Activated T-helper 1 cell treated with anti-CD3 and anti-CD28 coated beads, Interleukin-2, amount 50 U/mL, for 16 hours (primary cell): ENCODE measurements around the gene ARHGAP33.
"Not testable (repeated sequence)": the region's sequence is repeated elsewhere in the genome, so short reads cannot be mapped to it uniquely, and the experiment has no call there.

Source experiments
- DNase-seq, 2 donors: peaks; one replicate each; pipeline ENCODE4 v3.0.0-alpha.2; 2020; ENCODE audit warnings: low read depth in 1 of 2, low spot score in 1 of 2

The ARHGAP33 gene

GRCh38 chr19:35790981-35791813 lies 15.8 kb downstream of the ARHGAP33 start:
- no peak for DNase-seq

GRCh38 chr19:35791814-35792279 lies 16.5 kb downstream of the ARHGAP33 start:
- DNase-seq: no peak

- DNase-seq: no peak
Measured at GRCh38 chr19:35792312-35792711, 16.9 kb downstream of the ARHGAP33 start.

DNA sequence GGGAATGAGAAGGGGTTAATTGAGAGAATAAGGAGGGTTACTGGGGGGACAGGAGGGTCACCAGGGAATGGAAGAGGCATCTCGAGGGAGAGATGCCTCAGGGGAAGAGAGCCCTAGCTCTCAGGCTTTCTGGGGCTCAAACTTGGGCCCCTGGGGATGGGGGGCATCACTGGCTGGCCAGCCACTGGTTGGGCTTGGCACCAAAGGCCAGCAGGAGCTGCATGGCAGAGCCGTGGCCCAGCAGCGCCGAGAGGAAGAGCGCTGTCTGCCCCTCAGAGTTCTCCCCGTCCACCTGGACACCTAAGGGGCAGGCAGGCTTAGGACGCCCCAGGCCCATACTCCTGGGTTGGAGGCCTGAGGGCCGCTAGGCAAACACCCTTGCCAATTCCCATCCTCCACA lies 17.5 kb downstream of the ARHGAP33 start:
- no peak for DNase-seq

GRCh38 chr19:35793381-35794165 lies 18.2 kb downstream of the ARHGAP33 start:
- no peak for DNase-seq

- not testable (repeated sequence) for DNase-seq
Measured at GRCh38 chr19:35795564-35795963, 20.2 kb downstream of the ARHGAP33 start.

DNA sequence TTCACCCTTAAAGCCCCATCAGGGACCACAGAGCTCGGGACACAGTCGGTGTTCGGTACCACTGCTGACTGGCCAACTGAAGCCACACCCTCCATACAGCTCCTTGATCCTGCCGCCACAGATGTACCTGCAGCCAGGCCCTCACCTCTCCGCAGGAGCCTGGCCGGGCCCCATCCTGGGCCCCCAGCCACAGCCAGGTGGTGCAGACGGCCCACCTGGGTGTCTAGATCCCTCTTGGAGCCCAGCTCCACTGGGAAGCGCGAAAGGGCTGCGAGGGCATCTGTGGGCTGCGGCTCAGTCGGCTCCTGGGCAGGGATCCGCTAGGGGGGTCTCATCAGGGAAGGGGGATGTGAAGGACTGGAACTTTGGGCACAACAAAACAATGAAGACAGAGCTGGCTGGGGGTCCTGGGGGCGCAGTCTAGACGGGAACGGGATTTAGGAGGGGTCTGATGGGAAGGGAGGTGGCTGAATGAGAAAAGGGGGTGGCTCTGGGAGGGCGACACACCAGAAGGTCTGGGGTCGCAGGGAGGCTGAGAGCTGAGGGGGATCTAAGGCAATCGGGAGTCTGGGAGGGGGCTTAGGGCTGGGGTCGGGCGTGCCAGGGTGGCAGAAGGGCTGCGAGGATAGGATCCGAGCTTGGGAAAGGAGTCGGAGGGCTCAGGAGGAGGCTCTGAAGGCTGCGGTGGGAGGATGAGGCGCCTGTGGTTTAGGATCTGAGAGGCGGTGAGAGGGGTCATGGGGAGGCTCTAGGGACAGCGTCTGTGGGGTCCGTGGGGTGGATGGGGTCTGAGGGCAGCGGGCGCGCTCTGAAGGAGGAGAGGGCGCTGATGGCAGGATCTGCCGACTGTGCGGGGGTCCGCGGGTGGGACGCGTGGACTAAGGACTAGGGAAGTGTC lies 21.5 kb downstream of the ARHGAP33 start:
- DNase-seq: no peak

- no peak for DNase-seq
Measured at GRCh38 chr19:35797663-35798062, 22.3 kb downstream of the ARHGAP33 start.

GRCh38 chr19:35801828-35802227 lies 26.5 kb downstream of the ARHGAP33 start:
- DNase-seq: no peak

DNA sequence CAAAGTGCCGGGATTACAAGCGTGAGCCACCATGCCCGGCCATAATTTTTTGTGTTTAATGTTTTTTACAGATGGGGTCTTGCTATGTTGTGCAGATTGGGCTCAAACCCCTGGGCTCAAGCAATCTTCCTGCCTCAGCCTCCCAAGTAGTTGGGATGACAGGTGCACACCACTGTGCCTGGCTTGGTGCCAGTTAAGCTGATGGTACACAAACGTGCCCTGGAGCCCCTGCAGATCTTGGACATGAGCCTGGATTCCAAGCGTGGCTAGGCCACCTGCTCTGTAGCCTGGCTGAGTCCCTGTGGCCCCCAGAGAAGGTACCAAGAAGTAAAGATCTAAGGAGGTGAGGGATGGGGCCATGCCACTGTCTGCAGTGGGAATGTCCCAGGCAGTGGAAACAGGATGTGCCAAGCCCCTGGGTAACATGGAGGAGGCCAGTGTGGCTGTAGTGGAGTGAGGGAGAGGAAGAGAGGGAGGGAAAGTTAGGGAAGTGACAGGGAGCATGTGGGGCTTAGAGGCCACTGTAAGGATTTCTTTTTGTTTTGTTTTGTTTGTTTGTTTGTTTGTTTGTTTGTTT lies 30.2 kb downstream of the ARHGAP33 start:
- DNase-seq: no peak

- no peak for DNase-seq
Measured at GRCh38 chr19:35806597-35806996, 31.2 kb downstream of the ARHGAP33 start.

GRCh38 chr19:35807633-35808032 lies 32.3 kb downstream of the ARHGAP33 start:
- DNase-seq: no peak

GRCh38 chr19:35811317-35812219 lies 36.2 kb downstream of the ARHGAP33 start:
- DNase-seq: no peak

DNA sequence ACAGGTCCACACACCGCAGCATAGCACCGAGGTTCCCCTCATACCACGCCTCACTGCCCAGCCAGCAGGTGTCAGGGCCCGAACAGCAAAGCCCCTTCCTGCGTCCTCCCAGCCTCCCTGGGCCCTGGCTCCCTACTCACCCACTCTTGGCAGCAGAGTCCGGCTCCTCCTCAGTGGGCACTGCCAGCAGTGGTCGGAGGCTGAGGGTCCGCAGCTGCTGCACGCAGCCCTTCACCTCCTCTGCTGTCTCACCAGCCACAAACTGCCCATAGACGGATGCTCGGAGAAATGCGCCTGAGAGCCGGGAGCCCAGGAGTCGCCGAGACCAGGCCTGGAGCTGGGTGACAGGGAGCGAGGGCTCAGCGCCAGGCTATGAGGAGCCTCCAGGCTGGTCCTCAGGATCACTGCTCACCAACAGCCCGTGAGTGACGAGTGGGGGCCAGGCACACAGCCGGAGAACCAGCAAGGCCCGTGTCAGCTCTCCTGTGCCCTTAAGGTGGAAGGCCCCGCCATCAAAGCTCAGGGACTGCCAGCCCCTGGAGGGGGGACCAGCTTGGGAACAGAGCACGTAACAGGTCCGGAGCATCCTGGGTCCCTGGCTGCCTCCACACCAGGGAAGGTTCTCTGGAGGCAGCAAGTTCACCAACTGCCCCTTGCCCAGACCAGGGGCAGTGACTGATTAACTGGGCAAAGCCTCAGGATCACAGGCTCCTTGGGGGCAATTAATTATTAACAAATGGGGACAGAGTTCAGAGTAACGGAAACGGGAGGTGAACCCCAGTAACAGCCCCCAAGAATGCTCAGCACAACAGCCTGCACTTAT lies 37.1 kb downstream of the ARHGAP33 start, which contains the start of gene PRODH2:
Gene PRODH2 (minus strand): TSS at position 626 of the 823 bp plus-strand sequence. CDS start 40 bp downstream, at position 586.
- no peak for DNase-seq

DNA sequence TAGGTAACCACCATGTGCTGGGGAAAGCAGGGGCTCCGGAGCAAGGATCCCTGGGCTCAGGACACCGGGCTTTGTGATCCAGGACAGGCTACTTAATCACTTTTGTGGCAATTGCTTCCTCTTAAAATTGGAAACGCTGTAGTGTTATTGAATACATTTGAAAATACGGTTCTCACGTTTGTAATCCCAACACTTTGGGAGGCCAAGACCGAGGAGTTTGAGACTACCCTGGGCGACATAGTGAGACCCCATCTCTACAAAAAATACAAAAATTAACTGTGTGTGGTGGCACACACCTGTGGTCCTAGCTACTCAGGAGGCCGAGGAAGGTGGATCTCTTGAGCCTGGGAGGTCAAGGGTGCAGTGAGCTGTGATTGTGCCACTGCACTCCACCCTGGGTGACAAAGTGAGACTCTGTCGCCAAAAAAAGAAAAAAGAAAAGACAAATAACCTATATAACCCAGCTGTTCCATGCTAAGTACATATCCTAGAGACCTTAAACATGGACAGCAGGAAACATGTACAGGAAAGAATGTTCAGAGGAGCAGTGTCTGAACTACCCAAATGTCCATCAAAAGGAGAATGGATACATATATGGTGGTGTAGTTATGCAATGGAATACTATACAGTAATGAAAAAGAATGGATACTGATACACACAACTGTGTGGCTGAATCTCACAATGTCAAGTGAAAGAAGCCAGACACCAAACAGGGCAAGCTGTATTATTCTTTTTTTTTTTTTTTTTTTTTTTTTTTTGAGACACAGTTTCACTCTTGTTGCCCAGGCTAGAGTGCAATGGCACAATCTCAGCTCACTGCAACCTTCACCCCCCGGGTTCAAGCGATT lies 37.9 kb downstream of the ARHGAP33 start:
- DNase-seq: no peak

DNA sequence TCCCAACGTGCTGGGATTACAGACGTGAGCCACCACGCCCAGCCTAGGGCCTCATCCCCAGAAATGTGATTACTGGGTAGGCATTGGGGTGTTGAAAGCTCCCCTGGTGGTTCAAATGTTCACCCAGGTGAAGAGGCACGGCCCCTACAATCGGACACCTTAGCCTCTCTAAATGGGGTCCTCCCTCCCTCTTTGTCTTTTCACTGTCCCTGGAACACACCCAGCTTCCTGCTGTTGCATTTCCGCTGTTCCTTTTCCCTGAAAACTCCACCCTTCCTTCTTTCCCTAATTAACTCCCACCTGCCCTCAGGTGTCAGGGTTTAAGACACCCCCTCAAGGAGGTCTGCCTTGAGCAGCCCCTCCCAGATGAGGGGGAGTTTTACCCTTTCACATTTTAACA lies 40.9 kb downstream of the ARHGAP33 start:
- DNase-seq: no peak

DNA sequence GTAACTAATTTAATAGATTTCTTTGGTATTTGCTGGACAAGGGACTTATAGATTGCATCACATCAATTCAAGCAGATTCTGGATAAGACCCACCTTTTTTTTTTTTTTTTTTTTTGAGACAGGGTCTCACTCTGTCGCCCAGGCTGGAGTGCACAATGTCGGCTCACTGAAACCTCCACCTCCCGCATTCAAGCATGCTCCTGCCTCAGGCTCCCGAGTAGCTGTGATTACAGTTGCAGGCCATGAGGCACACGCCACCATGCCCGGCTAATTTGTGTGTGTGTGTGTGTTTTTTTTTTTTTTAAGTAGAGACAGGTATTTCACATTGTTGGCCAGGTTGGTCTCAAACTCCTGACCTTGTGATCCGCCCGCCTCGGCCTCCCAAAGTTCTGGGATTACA lies 41.5 kb downstream of the ARHGAP33 start:
- no peak for DNase-seq

DNA sequence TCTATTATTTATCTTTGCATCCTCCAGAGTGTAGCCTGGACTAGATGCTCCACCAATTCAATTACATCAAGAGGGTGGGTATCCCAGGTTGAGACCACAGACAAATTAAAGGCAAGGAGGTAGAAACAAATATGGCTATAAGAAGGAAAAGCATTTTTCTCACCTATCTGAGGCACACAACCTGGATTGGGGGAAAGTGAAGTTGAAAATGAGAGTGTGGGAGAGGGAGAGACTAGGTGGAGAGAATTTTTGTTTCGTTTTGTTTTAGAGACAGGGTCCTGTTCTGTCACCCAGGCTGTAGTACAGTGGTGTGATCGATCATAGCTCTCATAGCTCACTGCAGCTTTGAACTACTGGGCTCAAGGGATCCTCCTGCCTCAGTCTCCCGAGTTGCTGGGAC lies 43.1 kb downstream of the ARHGAP33 start:
- DNase-seq: no peak
